Measurements from ENCODE around the gene DCAF4. TPM values are rescaled to one million over a fixed set of nuclear protein-coding genes. Genes with fewer than 3 reads are reported as not detected.
A peak's percentile ranks its signal among the peaks of the same experiment; 100 is the strongest.
"Not testable (repeated sequence)": the region's sequence is repeated elsewhere in the genome, so short reads cannot be mapped to it uniquely, and the experiment has no call there.

Gene DCAF4
- total RNA-seq, 6 experiments from 2014 or later = 5.8 to 13.6 (median 10.5) TPM

- 86% methylated on average over 9 of the region's 10 CpGs for WGBS (ENCODE audit: insufficient coverage, low coverage, low lambda C conversion rate, missing lambda C conversion rate)
- ATAC-seq = peak in 1 of 4 donors; percentile 9
- Histone ChIP-seq H3K9me3 (no peaks in the 10 kb centered on the region), H3K27me3 (no peaks in the 10 kb centered on the region), H3K4me1 (no peaks in the 10 kb centered on the region), H3K27ac (no peak overlapping the region), H3K4me3 (no peak overlapping the region), H3K36me3 (peaks cover 0 to 12% (median 0%) of the 10 kb centered on the region in 4 donors)
- intact Hi-C loops (cut with DNase I) = no loop called here
- TF ChIP-seq CTCF (IDR thresholded peaks at IDR 0.05) (no peak), POLR2A (IDR thresholded peaks at IDR 0.05) (no peak)
- DNase-seq = no peak
Observed at GRCh38 chr14:72961579-72962335, 35.5 kb downstream of the DCAF4 start.

- ATAC-seq = peak in 1 of 4 donors; percentile 15
- intact Hi-C loops (cut with DNase I); H3K36me3 ChIP-seq: not testable (repeated sequence)
Observed at GRCh38 chr14:72962336-72962754, 36.1 kb downstream of the DCAF4 start.

GRCh38 chr14:72962829-72963312, 36.6 kb downstream of the DCAF4 start:
- 70% methylated on average over 6 of the region's 6 CpGs for WGBS (ENCODE audit: insufficient coverage, low coverage, low lambda C conversion rate, missing lambda C conversion rate)

More at GRCh38 chr14:72962336-72962754, 36.1 kb downstream of the DCAF4 start:
- not testable (repeated sequence) for H3K4me3 ChIP-seq, H3K4me1 ChIP-seq, H3K27me3 ChIP-seq, H3K9me3 ChIP-seq, DNase-seq, H3K27ac ChIP-seq
- WGBS (ENCODE audit: insufficient coverage, low coverage, low lambda C conversion rate, missing lambda C conversion rate) = 79% methylated on average over 9 of the region's 10 CpGs

GRCh38 chr14:72965249-72965648, 39.0 kb downstream of the DCAF4 start:
- no peak overlapping the region for H3K4me3 ChIP-seq
- H3K4me1 ChIP-seq = no peaks in the 10 kb centered on the region
- peak; percentile 8 to 49 (median 30) for ATAC-seq
- peaks cover 0 to 11% (median 3%) of the 10 kb centered on the region in 4 donors for H3K36me3 ChIP-seq
- no peaks in the 10 kb centered on the region for H3K9me3 ChIP-seq
- 60% methylated on average over 6 of the region's 6 CpGs for WGBS (ENCODE audit: insufficient coverage, low coverage, low lambda C conversion rate, missing lambda C conversion rate)
- DNase-seq = no peak
- no peak for TF ChIP-seq CTCF (IDR thresholded peaks at IDR 0.05)
- TF ChIP-seq POLR2A (IDR thresholded peaks at IDR 0.05) = no peak
- H3K27me3 ChIP-seq = no peaks in the 10 kb centered on the region
- H3K27ac ChIP-seq = no peak overlapping the region
- intact Hi-C loops (cut with DNase I) = no loop called here

More at GRCh38 chr14:72962829-72963312, 36.6 kb downstream of the DCAF4 start:
- Histone ChIP-seq H3K4me3 (no peak overlapping the region), H3K36me3 (peaks cover 0 to 2% (median 0%) of the 10 kb centered on the region in 4 donors), H3K27me3 (no peaks in the 10 kb centered on the region), H3K9me3 (no peaks in the 10 kb centered on the region), H3K27ac (no peak overlapping the region), H3K4me1 (no peaks in the 10 kb centered on the region)
- intact Hi-C loops (cut with DNase I) = no loop called here
- no peak for DNase-seq
- peak in 1 of 4 donors; percentile 64 for ATAC-seq
- TF ChIP-seq CTCF (IDR thresholded peaks at IDR 0.05) (no peak), POLR2A (IDR thresholded peaks at IDR 0.05) (no peak)

- no peak for DNase-seq
- Histone ChIP-seq H3K4me3 (no peak overlapping the region), H3K9me3 (no peaks in the 10 kb centered on the region), H3K27me3 (no peaks in the 10 kb centered on the region), H3K36me3 (peaks cover 0 to 19% (median 6%) of the 10 kb centered on the region in 4 donors), H3K4me1 (no peaks in the 10 kb centered on the region), H3K27ac (no peak overlapping the region)
- ATAC-seq = no peak
- intact Hi-C loops (cut with DNase I) = no loop called here
- TF ChIP-seq POLR2A (IDR thresholded peaks at IDR 0.05) (no peak), CTCF (IDR thresholded peaks at IDR 0.05) (no peak)
- WGBS (ENCODE audit: insufficient coverage, low coverage, low lambda C conversion rate, missing lambda C conversion rate) = 93% methylated on average over 4 of the region's 6 CpGs
Observed at GRCh38 chr14:72966038-72966437, 39.8 kb downstream of the DCAF4 start.
